NCI-H82 (cell line): ENCODE results near the gene SCN9A.
A peak's percentile ranks its signal among the peaks of the same experiment; 100 is the strongest.
"Not testable (repeated sequence)": the region's sequence is repeated elsewhere in the genome, so short reads cannot be mapped to it uniquely, and the experiment has no call there.

Experiments used
- DNase-seq: peaks from one replicate; lab custom pipeline; 2025; lab: John Stamatoyannopoulos, UW

Gene SCN9A

GRCh38 chr2:166375736-166376487 is at the start of gene SCN9A:
Gene SCN9A, minus strand, starts transcription at chr2:166375944. Its CDS starts 64,188 bp downstream, at chr2:166311756.
- peak; percentile 96 for DNase-seq

- DNase-seq = no peak
These were observed 49.1 kb upstream of the SCN9A start for GRCh38 chr2:166424841-166425240.

- peak; percentile 52 for DNase-seq
These were observed 43.8 kb upstream of the SCN9A start for GRCh38 chr2:166419616-166419934.

- DNase-seq = no peak
These were observed 43.3 kb upstream of the SCN9A start for GRCh38 chr2:166418853-166419615.

- DNase-seq = peak; percentile 50
These were observed 41.9 kb upstream of the SCN9A start for GRCh38 chr2:166417669-166418068.

GRCh38 chr2:166413255-166413654 is 37.5 kb upstream of the SCN9A start:
- no peak for DNase-seq

- DNase-seq = no peak
These were observed 35.9 kb upstream of the SCN9A start for GRCh38 chr2:166411473-166412230.

GRCh38 chr2:166410828-166411472 is 35.2 kb upstream of the SCN9A start:
- DNase-seq = no peak

- not testable (repeated sequence) for DNase-seq
These were observed 32.0 kb upstream of the SCN9A start for GRCh38 chr2:166407746-166408145.

GRCh38 chr2:166406374-166406773 is 30.6 kb upstream of the SCN9A start:
- no peak for DNase-seq

- DNase-seq = no peak
These were observed 29.8 kb upstream of the SCN9A start for GRCh38 chr2:166405569-166405926.

GRCh38 chr2:166404831-166405568 is 29.3 kb upstream of the SCN9A start:
- DNase-seq = no peak

- no peak for DNase-seq
These were observed 18.5 kb upstream of the SCN9A start for GRCh38 chr2:166394245-166394644.

GRCh38 chr2:166393008-166393407 is 17.3 kb upstream of the SCN9A start:
- no peak for DNase-seq

- no peak for DNase-seq
These were observed 12.8 kb upstream of the SCN9A start for GRCh38 chr2:166388481-166389070.

GRCh38 chr2:166385313-166385712 is 9.6 kb upstream of the SCN9A start:
- DNase-seq = no peak

GRCh38 chr2:166384774-166385173 is 9.0 kb upstream of the SCN9A start:
- DNase-seq = peak; percentile 12

- DNase-seq = no peak
These were observed 6.7 kb upstream of the SCN9A start for GRCh38 chr2:166382448-166382847.

GRCh38 chr2:166380615-166381014 is 4.9 kb upstream of the SCN9A start:
- DNase-seq = no peak

- DNase-seq = no peak
These were observed 1.1 kb upstream of the SCN9A start for GRCh38 chr2:166376873-166377272.

GRCh38 chr2:166376488-166376828 is 714 bp upstream of the SCN9A start:
- no peak for DNase-seq
